Coronary artery (tissue), 2 donors: ENCODE results near the gene ATG13.

Experiments
- DNase-seq: peaks from one replicate; pipeline ENCODE4 v3.0.0-alpha.2; 2017; ENCODE audit warnings: low spot score
- H3K27ac ChIP-seq, 2 donors: fragments of 200-600 bp; sonication (generic); one replicate each; pipeline ENCODE4 v1.5.1; 2016 to 2019
- H3K4me3 ChIP-seq: fragments of 200-600 bp; sonication (generic); 2 replicates; pipeline ENCODE4 v1.5.1; 2016; ENCODE audit warnings: mild to moderate bottlenecking, moderate library complexity
- TF ChIP-seq, protein P1 (sequence below): fragments of 200-600 bp; sonication (generic); IDR thresholded peaks from one replicate; pipeline ENCODE4 v1.5.1; 2019; ENCODE audit warnings: antibody characterized with exemption

The ATG13 gene

DNA sequence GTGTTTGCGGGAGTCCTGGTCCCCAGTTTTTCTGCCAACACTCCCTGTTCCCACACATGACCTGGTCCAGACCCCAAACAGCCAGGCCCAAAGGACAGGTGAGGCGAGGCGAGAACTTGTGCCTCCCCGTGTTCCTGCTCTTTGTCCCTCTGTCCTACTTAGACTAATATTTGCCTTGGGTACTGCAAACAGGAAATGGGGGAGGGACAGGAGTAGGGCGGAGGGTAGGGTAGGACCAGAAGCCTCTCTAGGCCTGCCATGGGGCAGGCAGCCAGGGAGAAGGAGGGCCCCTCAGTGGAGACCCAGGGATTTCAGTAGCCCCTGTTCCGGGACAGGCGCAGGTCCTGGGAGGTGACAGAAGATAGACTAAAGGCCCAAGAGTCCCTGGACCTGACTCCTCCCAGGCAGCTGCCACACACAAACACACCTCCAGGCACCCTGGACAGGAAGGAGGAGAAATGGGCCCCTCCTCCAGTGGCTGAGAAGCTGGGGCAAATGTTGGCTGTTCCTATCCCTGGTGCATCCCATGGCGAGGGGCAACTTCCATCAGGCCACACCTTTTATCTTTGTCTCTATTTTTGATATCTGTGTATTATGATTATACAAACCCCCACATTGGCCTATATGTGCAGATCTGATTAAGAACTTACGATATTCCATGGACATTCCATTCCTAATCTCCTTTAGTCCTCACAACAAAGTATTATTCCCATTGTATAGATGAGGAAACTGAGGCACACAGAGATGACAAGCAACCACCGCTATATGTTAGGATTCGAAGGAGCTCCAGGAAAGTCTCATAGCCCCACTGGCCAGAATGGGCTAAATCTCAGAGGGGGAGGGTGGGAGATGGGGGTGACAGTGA is 101.0 kb downstream of the ATG13 start:
- Histone ChIP-seq H3K27ac (no peak overlapping the region), H3K4me3 (no peak overlapping the region)
- TF ChIP-seq, protein P1, sequence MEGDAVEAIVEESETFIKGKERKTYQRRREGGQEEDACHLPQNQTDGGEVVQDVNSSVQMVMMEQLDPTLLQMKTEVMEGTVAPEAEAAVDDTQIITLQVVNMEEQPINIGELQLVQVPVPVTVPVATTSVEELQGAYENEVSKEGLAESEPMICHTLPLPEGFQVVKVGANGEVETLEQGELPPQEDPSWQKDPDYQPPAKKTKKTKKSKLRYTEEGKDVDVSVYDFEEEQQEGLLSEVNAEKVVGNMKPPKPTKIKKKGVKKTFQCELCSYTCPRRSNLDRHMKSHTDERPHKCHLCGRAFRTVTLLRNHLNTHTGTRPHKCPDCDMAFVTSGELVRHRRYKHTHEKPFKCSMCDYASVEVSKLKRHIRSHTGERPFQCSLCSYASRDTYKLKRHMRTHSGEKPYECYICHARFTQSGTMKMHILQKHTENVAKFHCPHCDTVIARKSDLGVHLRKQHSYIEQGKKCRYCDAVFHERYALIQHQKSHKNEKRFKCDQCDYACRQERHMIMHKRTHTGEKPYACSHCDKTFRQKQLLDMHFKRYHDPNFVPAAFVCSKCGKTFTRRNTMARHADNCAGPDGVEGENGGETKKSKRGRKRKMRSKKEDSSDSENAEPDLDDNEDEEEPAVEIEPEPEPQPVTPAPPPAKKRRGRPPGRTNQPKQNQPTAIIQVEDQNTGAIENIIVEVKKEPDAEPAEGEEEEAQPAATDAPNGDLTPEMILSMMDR = no peak
- DNase-seq = no peak

DNA sequence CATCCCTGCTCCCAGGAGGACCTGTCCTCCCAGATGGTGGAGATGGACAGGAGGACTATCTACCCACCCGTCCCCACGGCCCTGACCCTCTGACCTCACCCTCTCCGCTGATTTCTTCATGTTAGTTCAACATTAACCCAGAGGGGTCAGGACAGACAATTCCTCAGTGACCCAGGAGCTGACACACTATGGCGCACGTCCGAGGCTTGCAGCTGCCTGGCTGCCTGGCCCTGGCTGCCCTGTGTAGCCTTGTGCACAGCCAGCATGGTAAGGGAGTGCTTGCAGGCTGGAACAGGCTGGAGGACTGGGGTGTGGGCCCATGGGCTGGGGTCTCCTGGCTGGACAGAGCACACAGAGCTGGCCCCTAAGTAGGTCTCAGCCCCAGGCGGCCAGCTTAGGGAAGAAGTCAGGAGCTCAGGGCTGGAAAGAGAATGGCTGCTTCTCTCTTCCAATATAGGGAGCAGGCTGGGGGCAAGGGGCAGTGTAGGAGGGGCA is 101.7 kb downstream of the ATG13 start, which contains the start of gene F2:
F2 (plus strand) TSS at position 166 of the 495 bp plus-strand sequence; CDS start at position 189, 23 bp downstream.
- no peak for DNase-seq
- H3K4me3 ChIP-seq = no peak within 1 kb of the TSS
- no peak within 1 kb of the TSS for H3K27ac ChIP-seq
- TF ChIP-seq, protein P1 = no peak

DNA sequence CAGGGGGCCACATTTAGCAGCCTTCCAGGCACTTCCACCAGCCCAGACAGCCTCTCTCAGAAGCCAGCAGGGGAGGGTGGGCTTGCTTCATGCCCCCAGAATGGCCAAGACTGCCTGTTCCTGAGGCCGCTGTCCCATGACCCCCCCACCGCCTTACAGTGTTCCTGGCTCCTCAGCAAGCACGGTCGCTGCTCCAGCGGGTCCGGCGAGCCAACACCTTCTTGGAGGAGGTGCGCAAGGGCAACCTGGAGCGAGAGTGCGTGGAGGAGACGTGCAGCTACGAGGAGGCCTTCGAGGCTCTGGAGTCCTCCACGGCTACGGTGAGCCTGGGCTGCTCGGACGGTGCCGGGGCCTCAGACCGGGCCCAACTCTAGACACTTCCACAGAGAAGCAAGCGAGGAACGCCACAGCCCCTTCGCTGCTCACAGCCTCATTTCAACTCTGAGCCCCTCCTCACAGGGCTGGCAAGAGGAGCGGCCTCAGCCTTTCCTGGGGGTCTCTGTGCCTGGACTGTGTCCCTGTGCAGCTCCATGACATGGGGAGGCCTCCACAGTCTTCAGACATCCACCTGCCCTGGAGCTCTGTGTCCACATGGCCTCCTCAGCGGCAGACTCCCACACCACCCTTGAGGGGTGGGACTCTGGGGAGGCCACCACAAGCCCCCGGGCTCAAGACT is 102.3 kb downstream of the ATG13 start:
- Histone ChIP-seq H3K27ac (no peak overlapping the region), H3K4me3 (no peak overlapping the region)
- TF ChIP-seq, protein P1 = no peak
- no peak for DNase-seq

DNA sequence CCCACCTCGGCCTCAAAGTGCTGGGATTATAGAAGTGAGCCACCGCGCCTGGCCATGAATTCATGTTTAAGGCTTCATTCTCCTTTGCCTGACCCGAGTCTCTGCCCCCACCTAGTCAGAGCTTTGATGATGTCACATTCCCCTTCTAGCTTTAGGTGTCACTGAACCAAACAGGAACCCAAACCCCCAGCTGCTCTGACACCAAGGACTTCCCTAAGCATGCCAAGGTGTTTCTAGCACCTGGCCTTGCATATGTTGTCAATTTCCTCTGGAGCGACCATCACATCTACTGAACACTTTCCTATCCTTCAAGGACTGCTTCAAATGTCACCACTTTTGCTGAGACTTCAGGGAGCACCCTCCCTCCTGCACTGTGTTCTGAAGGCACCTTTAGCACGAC is 103.9 kb downstream of the ATG13 start:
- no peak overlapping the region for H3K4me3 ChIP-seq
- no peak for DNase-seq
- TF ChIP-seq, protein P1 = no peak
- H3K27ac ChIP-seq = no peak overlapping the region

DNA sequence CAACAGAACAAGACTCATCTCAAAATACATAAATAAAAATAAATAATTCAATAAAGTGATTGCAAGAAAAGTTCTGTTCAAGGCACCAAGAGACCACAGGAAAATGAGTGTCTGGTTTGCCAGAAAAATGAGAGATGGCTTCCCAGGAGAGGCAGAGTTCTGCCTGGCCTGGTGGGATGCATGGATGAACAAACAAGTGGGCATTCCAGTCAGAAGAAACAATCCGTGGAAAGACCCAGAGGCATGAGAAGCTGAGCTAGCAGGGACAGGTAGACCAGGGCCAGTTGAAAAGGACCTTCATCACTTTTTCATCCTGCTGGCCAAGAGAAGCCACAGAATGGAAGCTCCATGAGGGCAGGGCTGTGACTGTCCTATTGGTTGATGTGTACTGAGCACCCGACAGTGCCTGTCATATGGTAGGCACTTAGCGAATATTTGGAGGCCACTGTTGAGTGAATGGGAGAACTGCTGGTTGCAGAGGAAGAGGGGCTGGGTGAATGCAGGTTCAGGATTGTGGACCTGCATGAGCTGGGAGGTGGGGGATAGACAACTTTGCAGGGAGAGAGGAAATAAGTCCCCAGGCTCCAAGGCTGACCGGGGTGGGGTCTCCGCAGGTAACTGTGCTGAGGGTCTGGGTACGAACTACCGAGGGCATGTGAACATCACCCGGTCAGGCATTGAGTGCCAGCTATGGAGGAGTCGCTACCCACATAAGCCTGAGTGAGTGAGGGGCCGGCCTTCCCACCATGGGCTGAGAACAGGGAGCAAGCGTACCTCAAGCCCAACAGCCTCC is 105.4 kb downstream of the ATG13 start:
- no peak overlapping the region for H3K4me3 ChIP-seq
- DNase-seq = no peak
- TF ChIP-seq, protein P1 = no peak
- H3K27ac ChIP-seq = no peak overlapping the region

DNA sequence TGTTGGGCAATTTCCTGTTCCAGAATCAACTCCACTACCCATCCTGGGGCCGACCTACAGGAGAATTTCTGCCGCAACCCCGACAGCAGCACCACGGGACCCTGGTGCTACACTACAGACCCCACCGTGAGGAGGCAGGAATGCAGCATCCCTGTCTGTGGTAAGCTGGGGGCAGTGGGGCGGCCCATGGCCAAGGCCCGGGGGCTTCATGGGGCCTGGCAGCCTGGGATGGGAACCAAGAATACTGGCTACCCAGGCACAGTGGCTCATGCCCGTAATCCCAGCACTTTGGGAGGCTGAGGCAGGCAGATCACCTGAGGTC is 106.0 kb downstream of the ATG13 start:
- no peak for DNase-seq
- TF ChIP-seq, protein P1 = no peak
- Histone ChIP-seq H3K27ac (no peak overlapping the region), H3K4me3 (no peak overlapping the region)
